Stimulated activated CD4-positive, alpha-beta T cell treated with anti-CD3 and anti-CD28 coated beads, Interleukin-2, amount 100 ng/mL, for 4 hours (primary cell): Measurements from ENCODE around the gene PIR.

Source experiments
- DNase-seq: peaks from one replicate; pipeline ENCODE4 v3.0.0-alpha.2; 2020; ENCODE audit warnings: low read depth

PIR gene

DNA sequence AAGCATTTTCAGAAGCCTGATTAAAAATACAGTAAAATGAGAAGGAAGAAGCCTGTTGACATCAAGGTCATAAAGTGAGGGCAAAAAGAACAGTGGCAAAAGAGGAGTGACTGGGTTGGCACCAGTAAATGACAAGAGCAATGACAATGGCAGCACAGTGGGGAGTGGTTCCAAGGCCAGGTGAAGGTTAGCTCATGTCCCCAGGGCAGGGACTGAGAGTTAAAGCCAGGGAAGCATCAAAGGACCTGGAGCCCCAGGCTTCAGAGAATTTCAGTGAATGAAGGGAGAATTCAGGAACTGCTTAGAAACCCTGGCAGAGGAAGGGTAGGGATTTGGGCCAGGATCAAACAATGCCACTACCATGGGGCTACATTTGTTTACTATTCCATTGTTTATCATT is 149.0 kb downstream of the PIR start:
- DNase-seq: no peak

- DNase-seq: no peak
Observed at GRCh38 chrX:15343075-15343476, 150.1 kb downstream of the PIR start.

- DNase-seq: no peak
Observed at GRCh38 chrX:15340867-15341266, 152.3 kb downstream of the PIR start.

DNA sequence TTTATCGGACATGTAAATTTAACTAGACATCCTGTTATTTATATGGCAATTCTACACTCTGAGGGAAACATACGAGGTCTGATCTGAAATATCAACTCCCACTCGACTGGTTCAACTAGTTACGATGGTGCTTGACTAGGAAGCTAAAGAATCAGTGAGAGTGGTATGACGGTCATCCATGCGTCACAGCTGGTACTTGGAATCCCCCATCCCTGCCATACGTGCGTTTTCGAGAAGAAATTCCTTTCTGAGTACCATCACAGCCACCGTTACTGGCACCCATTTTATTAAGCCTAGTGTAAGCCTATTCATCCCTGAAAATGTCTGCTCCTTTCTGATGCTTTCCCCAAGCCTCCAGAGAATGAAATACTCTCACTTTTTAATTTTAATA is 157.1 kb downstream of the PIR start:
- peak; percentile 12 for DNase-seq

- peak; percentile 86 for DNase-seq
Observed at GRCh38 chrX:15335135-15336022, 157.8 kb downstream of the PIR start, which contains the start of gene PIGA. PIGA (minus strand) TSS chrX:15335523; CDS start chrX:15331930, 3,593 bp downstream.
